Measurements from ENCODE around the gene ZBP1.

Gene ZBP1

DNA sequence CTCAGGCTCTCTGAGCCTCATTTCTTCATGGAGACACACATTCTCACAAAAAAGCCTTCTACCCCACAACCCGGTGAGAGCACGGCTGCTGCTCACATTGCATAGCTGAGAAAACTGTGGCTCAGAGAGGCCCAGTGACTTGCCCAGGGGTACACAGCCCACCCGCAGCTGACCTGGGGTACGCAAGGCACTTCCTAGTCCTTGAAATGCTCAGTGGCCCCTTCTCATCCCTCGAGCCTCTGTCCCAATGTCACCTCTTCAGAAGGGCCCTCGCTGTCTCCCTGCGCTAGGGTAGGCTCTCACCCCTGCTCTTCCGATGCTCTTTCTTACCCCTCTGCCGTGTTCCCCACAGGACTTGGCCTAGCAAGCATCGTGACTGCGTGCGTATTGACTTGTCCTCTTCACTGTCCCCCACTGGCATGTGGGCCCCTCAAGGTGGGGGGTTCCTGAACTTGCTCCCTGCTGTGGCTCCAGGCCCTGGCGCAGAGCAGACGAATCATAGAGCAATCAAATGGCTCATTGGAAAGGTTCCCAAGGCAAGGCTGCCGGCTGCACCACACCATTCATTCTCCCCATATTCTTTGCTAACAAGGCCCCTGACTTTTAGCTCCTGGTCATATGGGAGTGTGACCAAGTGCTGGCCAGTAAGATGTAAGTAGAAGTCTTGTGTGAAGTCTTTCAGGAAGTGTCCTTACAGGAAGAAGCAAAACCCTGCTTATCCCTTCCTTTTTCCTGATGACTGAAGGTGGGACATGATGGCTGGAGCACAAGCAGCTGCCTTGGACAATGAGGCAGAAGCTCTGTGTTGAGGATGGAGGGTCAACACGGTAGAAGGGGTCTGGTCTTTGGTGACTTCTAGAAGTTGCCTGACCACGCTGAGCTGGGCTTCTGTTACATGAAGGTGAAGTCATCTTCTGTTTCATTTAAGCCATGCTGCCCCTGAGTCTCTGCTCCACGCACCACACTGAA, 36.7 kb downstream of the ZBP1 start:
- DNase-seq = no peak

DNA sequence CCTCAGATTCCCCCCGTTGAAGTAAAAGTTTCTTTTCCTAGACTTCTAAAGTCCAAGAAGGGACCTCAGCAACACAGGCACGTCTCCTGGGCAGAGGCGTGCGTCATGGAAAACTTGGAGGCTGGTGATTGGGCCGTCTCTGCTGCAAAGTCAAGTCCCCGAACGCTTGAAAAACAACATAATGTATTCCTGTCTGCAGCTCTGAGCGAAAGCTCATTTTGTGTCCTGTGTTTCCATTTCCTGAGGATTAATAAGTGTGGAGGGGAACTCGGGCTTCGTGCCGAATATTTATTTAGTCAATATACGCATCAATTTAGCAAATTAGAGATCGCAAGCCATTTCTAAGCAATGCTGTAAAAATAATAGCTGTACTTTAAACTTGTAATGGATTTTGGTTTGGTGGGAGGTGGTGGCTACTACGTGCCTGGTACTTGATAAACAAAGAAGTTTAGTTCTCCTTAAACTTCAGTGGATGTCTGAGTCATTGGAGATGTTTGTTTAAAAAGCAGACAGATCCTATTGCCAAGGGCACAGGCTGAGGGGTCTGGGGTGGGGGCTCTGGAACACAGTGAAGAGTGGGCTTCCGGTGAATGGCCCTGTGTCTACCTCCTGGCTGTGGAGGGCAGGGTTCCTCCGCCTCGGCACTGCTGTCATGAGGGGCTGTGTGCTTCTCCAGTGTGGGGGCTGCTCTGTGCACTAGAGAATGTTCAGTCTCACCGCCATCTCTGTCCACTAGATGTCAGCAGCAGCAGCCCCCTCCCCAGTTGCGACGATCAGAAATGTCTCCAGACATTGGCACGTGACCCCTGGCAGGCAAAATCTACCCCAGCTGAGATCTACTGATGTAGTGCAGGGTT, 37.6 kb downstream of the ZBP1 start:
- DNase-seq = no peak

DNA sequence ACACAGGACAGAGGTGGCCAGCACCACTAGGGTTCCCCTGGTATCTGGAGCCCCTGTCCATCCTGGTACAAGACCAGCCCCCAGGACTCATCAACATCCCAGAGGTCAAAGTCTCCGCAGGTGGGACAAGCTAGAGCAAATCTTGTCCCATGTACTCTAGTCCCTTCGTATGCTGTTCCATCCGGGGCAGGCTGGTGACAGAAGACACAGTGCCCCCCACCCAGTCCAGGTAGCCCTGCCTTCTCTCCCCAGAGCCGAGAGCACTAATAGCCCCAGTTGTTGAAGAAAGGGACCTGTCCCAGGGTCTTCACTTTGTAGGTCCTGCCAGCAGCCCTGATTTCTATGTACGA, 38.2 kb downstream of the ZBP1 start:
- no peak for DNase-seq

DNA sequence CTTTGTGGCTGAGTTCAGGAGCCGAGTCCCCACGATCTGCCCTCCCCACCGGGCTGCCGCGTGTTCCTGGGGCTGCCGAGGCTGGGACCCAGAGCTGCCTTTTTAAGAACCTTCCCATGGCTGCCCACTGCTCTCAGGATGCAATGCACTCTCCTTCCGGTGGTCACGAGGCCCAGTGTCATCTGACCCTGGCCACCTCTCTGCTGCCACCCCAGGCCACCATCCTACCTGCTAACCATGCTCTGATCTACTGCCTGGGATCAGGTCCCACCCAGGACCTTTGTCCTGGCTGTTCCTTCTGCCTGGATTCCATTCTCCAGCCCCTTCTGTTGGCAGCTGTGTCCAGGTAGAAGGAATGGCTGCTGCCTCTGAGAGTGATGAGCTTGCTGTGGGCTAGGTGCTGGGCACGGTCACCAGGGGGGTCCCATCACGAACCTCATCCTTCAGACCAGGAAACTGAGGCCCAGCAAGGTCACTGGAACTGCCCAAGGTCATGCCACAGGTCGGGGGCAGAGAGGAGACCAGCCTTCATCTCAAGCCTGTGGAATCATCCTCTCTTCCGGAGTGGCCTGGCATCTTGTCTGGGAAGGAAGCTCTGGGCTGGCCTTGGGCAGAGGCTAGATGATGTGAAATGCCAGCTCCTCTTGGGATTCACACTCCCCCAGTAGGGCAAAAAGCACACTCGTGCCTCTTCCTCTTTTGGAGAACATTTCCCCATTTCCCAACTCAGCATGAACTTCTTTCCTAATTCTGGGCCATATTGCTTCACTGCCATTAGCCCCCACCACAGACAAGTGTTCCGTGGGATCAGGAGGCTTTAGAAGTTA, 38.8 kb downstream of the ZBP1 start:
- DNase-seq = no peak

DNA sequence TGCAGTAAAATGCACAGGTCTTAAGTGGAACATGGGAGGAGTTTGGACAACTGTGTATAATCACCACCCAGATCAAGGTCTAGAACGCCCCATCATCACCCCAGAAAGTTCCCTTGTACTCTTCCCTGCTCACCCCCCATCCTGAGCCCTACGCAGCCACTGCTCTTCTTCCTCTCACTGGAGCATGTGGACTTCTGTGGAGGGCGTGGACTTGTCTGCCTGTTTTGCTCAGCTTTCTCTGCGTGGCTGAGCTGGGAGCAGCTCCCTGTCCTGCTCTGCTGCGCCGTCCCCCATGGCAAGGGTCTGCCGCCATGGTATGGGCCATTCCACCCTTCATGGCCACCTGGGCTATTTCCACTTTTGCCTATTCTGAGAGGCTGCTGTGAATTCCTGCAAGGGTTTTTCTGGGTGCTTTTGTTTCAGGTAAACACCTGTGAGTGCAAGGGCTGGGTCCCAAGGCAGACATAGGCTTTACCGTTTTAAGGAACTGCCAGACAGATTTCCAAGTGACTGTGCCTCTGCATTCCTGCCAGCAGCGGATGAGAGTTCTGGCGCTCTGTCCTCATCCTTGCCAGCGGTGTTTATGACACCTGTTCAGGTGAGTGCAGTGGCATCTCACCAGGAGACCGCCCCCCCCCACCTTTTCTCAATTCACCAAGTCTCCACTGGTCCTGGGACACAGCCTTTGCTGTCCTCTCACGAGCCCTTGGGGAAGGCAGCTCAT, 39.6 kb downstream of the ZBP1 start:
- DNase-seq = no peak

DNA sequence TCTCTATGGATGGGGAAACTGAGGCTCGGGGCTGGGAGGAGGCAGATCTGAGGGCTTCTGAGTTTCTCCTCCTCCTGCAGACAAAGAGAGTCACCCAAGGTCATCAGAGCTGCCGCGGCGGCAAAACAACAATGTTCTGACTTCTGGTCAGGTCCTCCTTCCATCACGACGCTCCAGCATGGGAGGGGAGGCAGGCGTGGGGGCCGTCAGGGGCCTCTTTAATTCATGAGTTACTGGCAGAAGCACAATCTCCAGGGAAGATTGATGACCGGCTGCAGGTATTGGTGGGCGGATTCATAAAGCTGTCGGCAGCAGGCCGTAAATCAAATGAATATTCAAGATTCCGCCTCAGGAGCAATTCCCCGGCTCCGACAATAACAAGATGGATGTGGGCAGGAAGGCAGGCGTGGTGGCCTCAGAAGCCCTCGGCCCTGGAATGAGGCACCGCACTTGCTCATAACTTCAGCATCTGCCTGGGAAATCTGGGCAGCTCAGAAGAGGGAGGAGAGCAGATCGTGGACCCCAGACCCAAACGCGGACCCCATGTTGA, 40.3 kb downstream of the ZBP1 start:
- DNase-seq = no peak

DNA sequence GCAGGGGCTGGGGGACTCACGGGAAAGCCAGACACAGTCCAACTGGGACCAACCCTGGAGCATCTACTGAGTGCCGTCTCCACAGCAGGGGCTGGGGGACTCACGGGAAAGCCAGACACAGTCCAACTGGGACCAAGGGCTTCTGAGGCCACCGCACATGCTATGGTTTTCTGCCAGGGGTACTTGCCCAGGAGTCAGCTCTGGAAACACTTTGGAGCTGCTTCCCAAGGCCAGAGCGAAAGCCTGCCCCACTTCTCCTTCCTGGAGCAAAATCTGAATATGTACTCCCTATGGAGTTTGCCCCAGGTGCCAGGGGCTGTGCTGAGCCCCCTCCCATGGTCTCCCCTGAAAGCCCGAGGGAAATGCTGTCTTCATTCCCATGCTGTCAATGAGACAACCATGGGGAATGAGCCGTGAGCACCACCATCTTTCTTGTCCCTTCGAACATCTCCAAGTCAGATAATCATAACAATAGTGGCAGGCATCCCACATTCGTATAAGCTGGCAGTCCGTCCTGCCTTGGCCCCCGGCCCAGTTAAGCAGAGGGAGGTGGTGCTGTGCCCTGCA, 40.8 kb downstream of the ZBP1 start:
- DNase-seq = no peak

DNA sequence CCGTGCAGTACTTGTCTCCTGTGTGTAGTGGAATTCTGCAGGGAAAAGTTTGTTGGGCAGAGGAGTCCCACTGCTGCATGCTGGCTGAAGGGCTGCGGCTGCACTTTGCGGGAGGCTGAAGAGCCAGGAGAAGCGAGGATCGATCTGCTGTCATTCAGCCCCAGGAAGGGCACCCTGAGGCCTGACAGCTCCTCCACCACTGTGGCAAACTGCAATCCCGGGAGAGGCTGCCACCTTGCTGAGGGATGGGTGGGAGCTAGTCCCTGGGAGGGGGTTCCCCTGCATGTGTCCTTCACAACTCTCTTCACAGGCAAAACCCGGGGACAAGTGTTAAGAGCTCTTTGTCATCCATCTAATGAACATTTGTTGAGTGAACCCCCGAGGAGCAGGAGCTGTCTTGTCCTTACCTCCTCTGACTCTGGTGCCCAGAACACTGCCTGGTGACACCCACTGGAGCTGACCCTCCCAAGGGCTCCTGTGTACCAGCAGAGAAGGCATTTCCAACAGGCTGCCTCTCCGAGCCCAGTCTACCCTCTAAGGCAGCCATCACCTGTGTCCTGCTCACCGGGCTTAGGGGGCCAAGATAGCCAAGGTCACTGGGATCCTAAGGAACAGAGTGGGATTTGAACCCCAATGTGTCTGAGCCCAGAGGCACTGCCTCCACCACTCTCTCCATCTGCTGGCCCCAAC, 41.6 kb downstream of the ZBP1 start:
- no peak for DNase-seq

DNA sequence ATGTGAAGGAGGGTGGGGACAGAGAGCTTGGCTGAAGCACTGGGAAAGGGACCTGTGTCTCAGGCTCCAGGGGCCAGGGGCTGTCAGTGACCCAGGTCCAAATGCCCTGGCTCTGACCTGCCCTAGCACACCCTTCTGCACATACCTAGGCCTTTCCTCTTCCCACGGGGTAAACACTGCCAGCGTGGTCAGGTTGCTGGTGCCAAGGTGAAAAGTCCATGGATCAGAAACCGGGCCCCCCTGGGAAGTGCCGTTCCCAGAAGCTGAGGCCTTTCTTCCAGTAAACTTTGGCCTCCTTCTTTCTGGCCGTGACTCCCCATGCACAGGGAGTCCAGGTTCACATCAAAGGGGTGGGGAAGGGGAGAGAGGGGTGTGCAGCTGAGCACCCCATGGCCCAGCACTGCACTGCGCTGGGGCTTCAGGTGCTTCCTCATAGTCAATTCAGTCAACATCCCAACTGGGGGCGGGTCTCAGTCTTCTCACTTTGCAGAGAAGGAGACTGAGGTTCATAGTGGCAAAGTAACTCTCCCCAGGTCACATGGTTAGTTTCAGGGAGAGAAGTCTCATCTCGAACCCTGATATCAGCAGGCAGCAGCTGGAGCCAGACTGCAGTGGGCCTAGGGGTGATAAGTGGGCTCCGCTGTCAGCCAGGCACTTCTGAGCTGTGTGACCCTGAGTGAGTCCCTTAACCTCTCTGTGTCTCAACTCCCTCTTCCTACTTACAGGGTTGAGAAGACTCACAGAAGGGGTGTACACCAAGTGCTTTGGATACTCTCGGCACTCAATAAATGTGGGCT, 42.3 kb downstream of the ZBP1 start:
- DNase-seq = no peak

DNA sequence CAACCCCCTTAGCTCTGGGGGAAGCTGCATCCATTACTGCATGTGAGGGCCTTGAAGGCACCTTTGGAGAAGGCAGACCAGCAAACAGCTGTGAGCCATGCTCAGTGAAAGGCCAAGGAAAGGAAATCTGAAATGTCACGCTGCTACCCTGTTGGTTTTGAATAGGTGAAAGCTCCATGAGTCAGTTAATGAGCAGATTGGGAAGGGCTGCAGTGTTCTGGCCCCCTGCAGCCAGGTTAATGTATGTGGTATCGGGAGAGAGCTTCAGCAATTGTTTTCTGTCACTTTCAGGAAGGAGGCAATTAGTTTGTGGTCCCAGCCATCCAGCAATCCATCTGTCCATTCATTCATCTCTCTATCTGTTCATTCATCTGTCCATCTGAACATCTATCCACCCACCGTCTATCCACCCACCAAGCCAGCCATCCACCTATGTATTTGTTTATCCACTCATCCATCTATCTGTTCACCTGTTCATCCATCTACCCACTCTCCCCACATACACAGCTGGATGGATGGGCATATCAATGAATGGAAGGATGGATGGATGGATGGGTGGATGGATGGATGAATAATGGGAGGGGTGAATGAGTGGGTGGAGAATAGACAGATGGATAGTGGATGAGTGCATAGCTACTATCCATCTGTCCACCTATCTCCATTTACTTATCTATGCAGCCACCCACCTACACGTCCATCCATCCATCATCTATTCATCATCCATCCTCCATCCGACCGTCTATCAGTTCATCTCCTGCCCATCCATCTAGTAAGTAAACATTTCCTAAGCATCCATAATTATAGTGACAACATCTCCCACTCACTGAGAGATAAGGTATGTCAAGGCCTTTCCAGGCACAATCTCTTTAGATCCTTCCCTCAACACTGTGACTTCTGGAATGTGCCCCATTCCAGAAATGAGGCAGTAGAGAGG, 43.3 kb downstream of the ZBP1 start:
- no peak for DNase-seq

DNA sequence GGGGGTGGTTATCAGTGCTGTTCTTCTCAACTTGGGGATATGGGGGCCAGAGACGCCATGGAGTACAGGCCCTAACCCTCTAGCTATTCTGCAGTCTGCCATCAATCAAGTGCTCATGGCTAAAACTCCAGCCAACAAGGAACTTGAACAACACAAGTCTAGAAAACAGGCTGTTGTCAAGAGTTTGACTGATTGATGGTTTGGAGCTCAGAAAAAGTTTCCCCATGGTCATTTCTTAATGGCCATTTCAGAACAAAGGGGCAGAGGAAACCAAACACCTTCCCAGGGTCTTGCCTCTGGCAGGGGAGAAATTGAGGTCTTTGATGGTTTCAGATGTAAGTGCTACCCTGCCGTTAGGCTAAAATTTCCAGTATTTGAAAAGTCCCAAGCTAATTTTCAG, 44.2 kb downstream of the ZBP1 start:
- no peak for DNase-seq

DNA sequence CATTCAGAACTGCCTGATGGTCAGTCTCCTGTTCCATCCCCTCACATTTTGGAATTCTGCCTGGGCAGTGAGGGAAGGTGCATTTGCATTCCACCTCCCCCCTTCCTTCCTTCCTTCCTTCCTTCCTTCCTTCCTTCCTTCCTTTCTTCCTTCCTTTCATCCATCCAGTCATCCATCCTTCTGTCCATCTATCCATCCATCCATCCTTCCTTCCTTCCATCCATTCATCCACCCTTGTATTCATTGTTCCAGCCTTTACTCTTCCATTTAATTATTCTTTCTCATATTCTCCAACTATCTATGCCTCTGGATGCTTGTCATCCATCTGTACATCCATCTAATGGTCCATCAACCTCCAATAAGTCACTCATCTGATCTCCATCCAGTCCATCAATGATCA, 45.3 kb downstream of the ZBP1 start:
- DNase-seq = no peak

DNA sequence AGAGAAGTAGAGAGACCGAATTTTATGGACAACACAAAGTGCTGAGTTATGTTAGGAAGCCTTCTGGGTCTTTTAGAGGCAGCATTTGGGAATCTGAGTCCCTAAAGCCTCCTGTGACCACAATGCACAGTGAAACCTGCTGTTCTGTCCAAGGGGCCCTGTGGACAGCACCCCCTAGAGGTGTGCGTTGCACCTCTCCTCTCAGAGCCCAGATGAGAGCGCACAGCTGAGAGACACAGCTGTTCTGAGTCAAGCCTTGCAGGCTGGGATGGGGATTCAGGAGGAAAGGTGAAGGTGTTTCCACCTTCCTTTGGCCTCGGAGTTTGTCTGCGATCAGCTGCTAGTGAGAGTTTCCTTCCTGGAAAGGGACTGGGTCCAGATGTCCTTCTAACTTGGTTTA, 46.3 kb downstream of the ZBP1 start:
- DNase-seq = no peak

DNA sequence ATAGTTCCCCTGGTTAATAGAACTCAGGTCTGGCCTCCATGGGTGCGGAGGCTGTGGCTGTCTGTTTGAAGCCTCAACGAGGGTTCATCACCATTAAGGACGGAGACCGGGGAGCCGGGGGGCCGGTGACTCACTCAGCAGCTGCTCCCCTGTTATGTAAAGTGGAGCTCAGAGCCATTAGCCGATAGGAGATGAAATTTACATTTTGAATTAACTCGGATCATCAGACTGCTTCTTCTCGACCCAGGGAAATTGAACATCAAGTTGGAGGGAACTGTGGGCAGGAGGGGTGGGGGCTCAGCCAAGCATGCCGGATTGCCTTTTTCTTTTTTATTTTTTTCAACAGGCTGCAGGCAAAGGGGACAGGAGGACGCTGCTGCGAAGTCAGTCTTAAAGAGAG, 47.0 kb downstream of the ZBP1 start:
- DNase-seq = no peak

DNA sequence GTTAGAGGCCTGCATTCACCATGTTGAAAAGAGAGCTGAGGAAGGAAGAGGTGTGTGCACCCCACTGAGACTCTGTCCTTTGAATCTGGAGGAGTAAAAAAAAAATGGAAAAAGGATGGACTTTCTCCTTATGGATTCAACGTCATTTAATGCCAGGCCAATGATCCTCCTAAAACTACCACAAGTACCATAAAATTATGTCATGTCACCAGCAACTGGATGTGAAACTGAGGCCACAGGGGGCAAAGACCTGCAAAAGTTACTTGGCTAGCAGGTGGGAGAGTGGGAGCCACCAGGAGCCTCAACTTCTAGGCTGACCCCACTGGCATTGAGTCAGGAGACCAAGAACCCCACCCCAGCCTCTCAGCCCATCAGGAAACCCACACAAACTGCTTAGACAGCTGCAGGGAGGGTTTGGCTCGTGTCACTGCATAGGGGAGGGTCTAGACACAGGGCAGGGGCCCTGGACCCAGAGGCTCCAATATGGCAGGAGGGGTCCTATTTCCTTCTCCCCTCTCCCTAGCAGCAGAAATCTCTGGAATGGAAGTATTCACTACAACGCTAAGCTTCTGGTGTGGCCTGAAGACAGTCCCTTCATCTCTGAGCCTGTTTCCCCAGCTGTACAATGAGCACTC, 48.3 kb downstream of the ZBP1 start:
- no peak for DNase-seq

DNA sequence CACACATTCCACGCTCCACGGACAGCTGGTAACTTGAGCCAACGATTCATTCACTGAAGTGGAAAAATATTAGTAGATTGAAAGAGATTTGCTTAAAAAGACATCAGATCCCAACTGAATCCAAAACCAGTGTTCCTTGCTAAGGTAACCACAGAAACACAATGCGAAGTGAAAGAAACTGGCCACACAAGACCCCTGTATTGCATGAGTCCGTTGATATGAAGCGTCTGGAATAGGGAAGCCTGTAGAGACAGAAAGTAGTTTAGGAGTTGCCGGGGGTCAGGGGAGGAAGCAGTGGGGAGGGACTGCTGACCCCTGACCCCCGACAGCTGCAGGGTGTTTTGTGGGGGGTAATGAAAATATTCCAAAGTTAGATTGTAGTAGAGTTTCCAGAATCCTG, 49.3 kb downstream of the ZBP1 start:
- DNase-seq = no peak

DNA sequence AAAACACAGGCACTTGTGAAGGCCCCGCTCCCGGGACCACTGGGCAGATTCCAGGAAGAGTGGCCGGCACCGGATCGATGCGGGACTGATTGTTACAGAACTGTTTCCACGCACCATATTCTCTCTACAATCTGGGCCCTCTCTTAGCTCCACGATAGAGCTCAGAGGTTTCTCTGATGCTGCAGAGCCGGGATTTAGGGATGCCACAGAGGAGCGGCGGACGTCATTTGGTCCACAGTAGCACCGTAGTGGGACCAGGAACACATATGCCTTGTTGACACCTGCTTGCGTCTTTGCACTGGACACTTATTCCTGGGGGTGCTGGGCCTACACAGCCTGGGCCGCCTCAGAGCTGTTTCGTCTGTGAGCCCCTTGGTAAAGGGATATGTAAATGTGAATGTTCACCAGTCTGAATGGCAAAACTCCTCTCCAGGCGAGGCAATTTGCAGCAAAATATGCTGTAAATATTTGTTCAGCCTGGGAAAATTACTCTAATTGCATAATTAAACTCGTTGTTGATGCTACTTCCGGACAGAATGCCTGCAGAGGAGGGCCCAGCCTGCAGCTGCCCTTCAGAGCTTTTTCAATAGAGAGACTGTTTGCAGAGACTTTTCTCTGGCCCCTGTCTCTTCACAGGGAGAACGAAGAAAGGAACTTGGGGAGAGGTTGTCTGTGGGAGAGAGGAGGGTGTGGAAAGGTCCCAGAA, 49.9 kb downstream of the ZBP1 start:
- DNase-seq = no peak

DNA sequence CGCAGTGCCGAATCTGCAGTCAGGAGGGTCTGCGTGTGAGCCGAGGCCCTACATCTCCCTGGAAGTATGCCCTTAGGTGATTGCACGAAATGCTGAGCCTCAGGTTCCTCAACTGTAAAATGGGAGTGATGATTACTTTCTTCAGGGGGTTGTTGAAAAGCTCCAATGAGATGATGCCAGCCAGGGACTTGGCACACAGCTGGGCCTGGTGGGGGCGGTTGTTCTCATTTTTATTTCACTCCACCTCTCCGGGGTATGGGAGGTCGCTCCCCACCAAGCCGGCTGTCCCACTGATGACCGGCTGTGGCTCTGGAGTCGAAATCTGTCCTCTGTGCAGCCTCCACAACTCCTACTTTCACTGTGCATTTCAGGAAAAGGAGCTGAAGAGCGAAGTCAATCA, 51.3 kb downstream of the ZBP1 start:
- no peak for DNase-seq
